Spleen (tissue), 11 donors: ENCODE measurements around the gene BPTF. TPM values are rescaled to one million over a fixed set of nuclear protein-coding genes. Genes with fewer than 3 reads are reported as not detected.

Experiments
- DNase-seq: peaks from one replicate; pipeline ENCODE4 v3.0.0-alpha.2; 2020
- H3K27ac ChIP-seq, 8 donors: fragments of 200-600 bp; sonication (generic) in 7 of 8; 1 replicate in 4 of 8; 2 replicates in 4 of 8; pipeline versions ENCODE4 v1.5.0 to v1.8.0; 2016 to 2021; ENCODE audit warnings: inconsistent platforms in 4 of 8, mild to moderate bottlenecking in 4 of 8, moderate library complexity in 1 of 8
- H3K27me3 ChIP-seq, 7 donors: fragments of 200-600 bp; sonication (generic) in 6 of 7; replicated peaks in 1 of 7; 1 replicate in 4 of 7; 2 replicates in 3 of 7; pipeline versions ENCODE4 v1.5.0 to v1.8.0; 2016 to 2021; ENCODE audit warnings: inconsistent platforms in 3 of 7, mild to moderate bottlenecking in 1 of 7
- H3K36me3 ChIP-seq, 6 donors: fragments of 200-600 bp; sonication (generic) in 5 of 6; 1 replicate in 4 of 6; 2 replicates in 2 of 6; pipeline versions ENCODE4 v1.5.0 to v1.8.0; 2016 to 2021; ENCODE audit warnings: inconsistent platforms in 2 of 6
- H3K4me1 ChIP-seq, 6 donors: fragments of 200-600 bp; sonication (generic) in 5 of 6; 1 replicate in 3 of 6; 2 replicates in 3 of 6; pipeline versions ENCODE4 v1.5.0 to v1.8.0; 2016 to 2021; ENCODE audit warnings: inconsistent platforms in 3 of 6
- H3K4me3 ChIP-seq, 8 donors: fragments of 200-600 bp; sonication (generic) in 7 of 8; 1 replicate in 4 of 8; 2 replicates in 4 of 8; pipeline versions ENCODE4 v1.5.0 to v1.8.0; 2016 to 2021; ENCODE audit warnings: inconsistent platforms in 4 of 8, mild to moderate bottlenecking in 4 of 8, moderate library complexity in 2 of 8
- H3K9me3 ChIP-seq, 8 donors: fragments of 200-600 bp; sonication (generic) in 7 of 8; 1 replicate in 4 of 8; 2 replicates in 4 of 8; pipeline versions ENCODE4 v1.5.0 to v1.8.0; 2016 to 2021; ENCODE audit warnings: inconsistent platforms in 4 of 8
- CTCF ChIP-seq, 11 experiments: fragments of 200-600 bp in 7 of 11; fragments of 450-650 bp in 4 of 11; sonication (generic) in 4 of 11; IDR thresholded peaks in 8 of 11; conservative IDR thresholded peaks in 3 of 11; 1 replicate in 7 of 11; 2 replicates in 4 of 11; pipeline versions ENCODE4 v1.4.0 to v1.8.0; 2016 to 2021; ENCODE audit warnings: antibody characterized with exemption in 11 of 11, inconsistent platforms in 4 of 11, mild to moderate bottlenecking in 1 of 11
- POLR2A ChIP-seq, 3 donors: fragments of 450-650 bp; IDR thresholded peaks; one replicate each; pipeline ENCODE4 v1.5.1; 2017; ENCODE audit warnings: antibody characterized with exemption in 3 of 3, mild to moderate bottlenecking in 1 of 3
- POLR2AphosphoS5 ChIP-seq, 3 donors: sonication (generic); formaldehyde crosslinking; IDR thresholded peaks; one replicate each; pipeline ENCODE4 v1.5.1; 2017; ENCODE audit warnings: antibody characterized with exemption in 3 of 3
- WGBS, 5 donors: extraction: QIAGEN DNeasy Blood & Tissue Kit in 3 of 5; methylation state at CpG; one replicate each; pipeline versions ENCODE4 v1.1.5 to v1.1.7; 2013 to 2018; 5-methylcytosine and 5-hydroxymethylcytosine counted together
- intact Hi-C: fragments of 100-400 bp; cut with DNase I; formaldehyde crosslinking; loops from one replicate; pipeline ENCODE4 v1.15.0; 2023; ENCODE audit warnings: low total_unique reads
- polyA plus RNA-seq, 3 donors: library from polyadenylated mRNA; stranded (reverse); fragments of 200-250 nt; gene quantifications; one replicate each; pipeline ENCODE4 v1.2.1, GENCODE V29; 2013
- total RNA-seq, 7 donors: library from RNA; depleted of rRNA in 3 of 7; stranded (reverse); fragments of >200 nt in 3 of 7; fragmentation: NEBNext Ultra II Directional in 4 of 7; extraction: Animal tissue kit (Norgen Biotek cat#: 25700) in 4 of 7; gene quantifications; one replicate each; pipeline versions ENCODE4 v1.1.0 to v1.2.1, GENCODE V29; 2016 to 2021
- donor health status: healthy with polysubstance abuse.
- donor health status: DM: no; HTN: no; CAD: no; lungs with moderate emphysema.
- donor health status: DM: no; HTN: no; CAD: no.
- donor health status: Bipolar disorder and iron deficiency.
- donor health status: healthy.
- donor health status: DM: no; HTN: no; CAD: no.
- donor health status: DM: yes; HTN: yes; CAD: no.

BPTF gene
- total and polyA plus RNA-seq, 10 donors: 12.3 to 148 (median 120) TPM

GRCh38 chr17:67911059-67911782 is 85.9 kb downstream of the BPTF start:
- DNase-seq: no peak
- Histone ChIP-seq H3K27me3 (no peaks in the 10 kb centered on the region), H3K36me3 (peaks cover 0 to 99% (median 48%) of the 10 kb centered on the region in 6 donors), H3K27ac (no peak overlapping the region), H3K4me3 (no peak overlapping the region), H3K4me1 (peaks cover 0 to 15% (median 3%) of the 10 kb centered on the region in 6 donors), H3K9me3 (no peaks in the 10 kb centered on the region)
- WGBS, 5 donors: 83 to 96% (median 91%) methylated on average over 10 of the region's 10 CpGs
- TF ChIP-seq POLR2A (IDR thresholded peaks at IDR 0.05) (no peak), CTCF (IDR thresholded peaks at IDR 0.05 in 8 of 11, conservative IDR thresholded peaks at IDR 0.05 in 3 of 11) (no peak), POLR2AphosphoS5 (IDR thresholded peaks at IDR 0.05) (no peak)
- intact Hi-C loops: loop anchor here (10.0 kb wide), 1 partner anchor 186 kb away; no protein-coding TSS in a partner anchor

DNA sequence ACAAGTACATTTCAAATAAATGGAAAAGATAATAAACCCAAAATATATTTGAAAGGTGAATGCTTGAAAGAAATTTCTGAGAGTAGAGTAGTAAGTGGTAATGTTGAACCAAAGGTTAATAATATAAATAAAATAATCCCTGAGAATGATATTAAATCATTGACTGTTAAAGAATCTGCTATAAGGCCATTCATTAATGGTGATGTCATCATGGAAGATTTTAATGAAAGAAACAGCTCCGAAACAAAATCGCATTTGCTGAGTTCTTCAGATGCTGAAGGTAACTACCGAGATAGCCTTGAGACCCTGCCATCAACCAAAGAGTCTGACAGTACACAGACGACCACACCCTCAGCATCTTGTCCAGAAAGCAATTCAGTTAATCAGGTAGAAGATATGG is 86.8 kb downstream of the BPTF start:
- Histone ChIP-seq H3K9me3 (no peaks in the 10 kb centered on the region), H3K27me3 (no peaks in the 10 kb centered on the region), H3K4me1 (peaks cover 0 to 15% (median 3%) of the 10 kb centered on the region in 6 donors), H3K36me3 (peaks cover 0 to 99% (median 47%) of the 10 kb centered on the region in 6 donors), H3K27ac (no peak overlapping the region), H3K4me3 (no peak overlapping the region)
- DNase-seq: no peak
- intact Hi-C loops: loop anchor here (10.0 kb wide), 1 partner anchor 187 kb away; no protein-coding TSS in a partner anchor
- TF ChIP-seq CTCF (IDR thresholded peaks at IDR 0.05 in 8 of 11, conservative IDR thresholded peaks at IDR 0.05 in 3 of 11) (no peak), POLR2A (IDR thresholded peaks at IDR 0.05) (no peak), POLR2AphosphoS5 (IDR thresholded peaks at IDR 0.05) (no peak)
- WGBS, 5 donors: 93 to 95% (median 94%) methylated on average over 4 of the region's 4 CpGs

DNA sequence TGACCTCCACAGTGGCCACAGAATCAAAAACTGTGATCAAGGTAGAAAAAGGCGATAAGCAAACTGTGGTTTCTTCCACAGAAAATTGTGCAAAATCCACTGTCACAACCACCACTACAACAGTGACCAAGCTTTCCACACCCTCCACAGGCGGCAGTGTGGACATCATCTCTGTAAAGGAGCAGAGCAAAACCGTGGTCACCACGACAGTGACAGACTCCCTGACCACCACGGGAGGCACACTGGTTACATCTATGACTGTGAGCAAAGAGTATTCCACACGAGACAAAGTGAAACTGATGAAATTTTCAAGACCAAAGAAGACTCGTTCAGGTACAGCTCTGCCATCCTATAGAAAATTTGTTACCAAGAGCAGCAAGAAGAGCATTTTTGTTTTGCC is 87.4 kb downstream of the BPTF start:
- TF ChIP-seq POLR2AphosphoS5 (IDR thresholded peaks at IDR 0.05) (peak in 1 of 3 donors; percentile 25), POLR2A (IDR thresholded peaks at IDR 0.05) (no peak)
- H3K4me1 ChIP-seq: peaks cover 0 to 15% (median 3%) of the 10 kb centered on the region in 6 donors
- intact Hi-C loops: loop anchor here (10.0 kb wide), 1 partner anchor 188 kb away; no protein-coding TSS in a partner anchor
- no peaks in the 10 kb centered on the region for H3K27me3 ChIP-seq
- H3K9me3 ChIP-seq: no peaks in the 10 kb centered on the region
- H3K27ac ChIP-seq: no peak overlapping the region
- H3K4me3 ChIP-seq: no peak overlapping the region
- no peak for DNase-seq
- peaks cover 0 to 99% (median 44%) of the 10 kb centered on the region in 6 donors for H3K36me3 ChIP-seq
- 62 to 87% (median 70%) methylated on average over 7 of the region's 7 CpGs for WGBS, 5 donors

GRCh38 chr17:67920212-67920611 is 94.9 kb downstream of the BPTF start:
- WGBS, 5 donors: 96 to 99% (median 98%) methylated on average over 4 of the region's 4 CpGs

More at GRCh38 chr17:67920212-67920611, 94.9 kb downstream of the BPTF start:
- peaks cover 0 to 100% (median 69%) of the 10 kb centered on the region in 6 donors for H3K36me3 ChIP-seq
- DNase-seq: no peak
- TF ChIP-seq CTCF (IDR thresholded peaks at IDR 0.05 in 8 of 11, conservative IDR thresholded peaks at IDR 0.05 in 3 of 11) (no peak), POLR2AphosphoS5 (IDR thresholded peaks at IDR 0.05) (no peak), POLR2A (IDR thresholded peaks at IDR 0.05) (no peak)
- no peak overlapping the region for H3K27ac ChIP-seq
- peaks cover 0 to 7% (median 0%) of the 10 kb centered on the region in 6 donors for H3K4me1 ChIP-seq
- no peaks in the 10 kb centered on the region for H3K9me3 ChIP-seq
- no peak overlapping the region for H3K4me3 ChIP-seq
- H3K27me3 ChIP-seq: no peaks in the 10 kb centered on the region
- intact Hi-C loops: no loop called here
